Measurements from ENCODE around the gene TRIM72.
"Not testable (repeated sequence)": the region's sequence is repeated elsewhere in the genome, so short reads cannot be mapped to it uniquely, and the experiment has no call there.

The TRIM72 gene

DNA sequence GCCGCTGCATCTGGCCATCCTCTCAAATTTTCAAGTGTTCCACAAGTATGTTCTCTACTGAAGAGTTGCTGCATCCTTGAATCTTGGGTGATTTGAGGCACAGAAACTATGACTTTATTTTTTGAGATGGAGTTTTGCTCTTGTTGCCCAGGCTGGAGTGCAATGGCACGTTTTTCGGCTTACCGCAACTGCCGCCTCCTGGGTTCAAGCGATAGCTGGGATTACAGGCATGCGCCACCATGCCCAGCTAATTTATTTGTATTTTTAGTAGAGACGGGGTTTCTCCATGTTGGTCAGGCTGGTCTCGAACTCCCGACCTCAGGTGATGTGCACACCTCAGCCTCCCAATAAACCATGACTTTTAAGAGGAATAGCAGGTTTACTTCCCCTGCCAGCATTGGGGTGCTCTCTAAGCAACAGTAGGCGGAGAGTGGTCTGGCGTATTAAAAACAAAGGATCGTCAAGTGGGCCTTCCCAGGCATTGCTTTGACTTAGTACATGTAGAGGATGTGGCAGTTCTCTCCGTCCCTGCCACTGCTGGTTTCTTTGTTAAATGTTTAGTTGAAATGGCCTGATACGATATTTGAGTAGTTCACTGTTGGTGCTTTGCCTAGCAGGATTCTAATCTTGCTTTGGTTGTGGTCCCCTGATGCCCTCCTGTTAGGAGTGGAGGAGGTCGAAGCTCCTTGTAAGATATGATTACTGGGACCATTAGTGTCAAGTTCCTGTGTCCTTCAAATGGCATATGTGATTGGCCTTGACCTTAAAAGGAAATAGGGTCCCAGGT, 20.9 kb upstream of the TRIM72 start:
- in situ Hi-C loops (cut with HindIII; ENCODE audit: low pct_ligation_motif_present, low sequenced_read_pairs) = loop anchor here (25.0 kb wide), 1 partner anchor 269 kb away; the partner anchor contains the start of genes ARMC5 and TGFB1I1
- DNase-seq = no peak
- Histone ChIP-seq H3K36me3 (replicated peaks) (peaks cover 91% of the 10 kb centered on the region), H3K27ac (no peak overlapping the region), H3K27me3 (replicated peaks) (no peaks in the 10 kb centered on the region), H3K4me3 (ENCODE audit: low read depth, low read length) (no peak overlapping the region)
- TF ChIP-seq, protein P1, sequence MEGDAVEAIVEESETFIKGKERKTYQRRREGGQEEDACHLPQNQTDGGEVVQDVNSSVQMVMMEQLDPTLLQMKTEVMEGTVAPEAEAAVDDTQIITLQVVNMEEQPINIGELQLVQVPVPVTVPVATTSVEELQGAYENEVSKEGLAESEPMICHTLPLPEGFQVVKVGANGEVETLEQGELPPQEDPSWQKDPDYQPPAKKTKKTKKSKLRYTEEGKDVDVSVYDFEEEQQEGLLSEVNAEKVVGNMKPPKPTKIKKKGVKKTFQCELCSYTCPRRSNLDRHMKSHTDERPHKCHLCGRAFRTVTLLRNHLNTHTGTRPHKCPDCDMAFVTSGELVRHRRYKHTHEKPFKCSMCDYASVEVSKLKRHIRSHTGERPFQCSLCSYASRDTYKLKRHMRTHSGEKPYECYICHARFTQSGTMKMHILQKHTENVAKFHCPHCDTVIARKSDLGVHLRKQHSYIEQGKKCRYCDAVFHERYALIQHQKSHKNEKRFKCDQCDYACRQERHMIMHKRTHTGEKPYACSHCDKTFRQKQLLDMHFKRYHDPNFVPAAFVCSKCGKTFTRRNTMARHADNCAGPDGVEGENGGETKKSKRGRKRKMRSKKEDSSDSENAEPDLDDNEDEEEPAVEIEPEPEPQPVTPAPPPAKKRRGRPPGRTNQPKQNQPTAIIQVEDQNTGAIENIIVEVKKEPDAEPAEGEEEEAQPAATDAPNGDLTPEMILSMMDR (IDR thresholded peaks at IDR 0.05; ENCODE audit: low read depth, low read length, missing control alignments) = no peak

- Histone ChIP-seq H3K36me3 (replicated peaks) (peaks cover 85% of the 10 kb centered on the region), H3K27ac (no peak overlapping the region), H3K4me3 (ENCODE audit: low read depth, low read length) (no peak overlapping the region), H3K27me3 (replicated peaks) (no peaks in the 10 kb centered on the region)
- TF ChIP-seq, protein P1 (IDR thresholded peaks at IDR 0.05; ENCODE audit: low read depth, low read length, missing control alignments) = no peak
- in situ Hi-C loops (cut with HindIII; ENCODE audit: low pct_ligation_motif_present, low sequenced_read_pairs) = loop anchor here (25.0 kb wide), 1 partner anchor 268 kb away; the partner anchor contains the start of genes ARMC5 and TGFB1I1
- DNase-seq = no peak
Measured at GRCh38 chr16:31193874-31194273, 20.0 kb upstream of the TRIM72 start.

DNA sequence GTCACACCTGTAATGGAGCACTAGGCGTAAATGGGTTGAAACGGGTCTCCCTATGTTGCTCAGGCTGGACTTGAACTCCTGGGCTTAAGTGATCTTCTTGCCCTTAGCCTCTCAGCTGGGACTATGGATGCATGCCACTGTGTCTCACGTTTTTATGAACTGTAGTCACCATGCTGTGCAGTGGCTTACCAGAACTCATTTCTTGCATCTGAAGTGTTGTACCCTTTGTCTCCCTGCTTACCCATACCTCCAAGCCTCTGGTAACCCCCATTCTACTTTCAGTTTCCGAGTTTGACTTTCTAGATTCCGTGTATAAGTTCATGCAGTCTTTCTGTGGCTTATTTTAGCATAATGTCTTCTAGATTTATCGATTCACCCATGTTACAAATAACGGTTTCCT, 19.0 kb upstream of the TRIM72 start:
- Histone ChIP-seq H3K4me3 (ENCODE audit: low read depth, low read length) (no peak overlapping the region), H3K27me3 (replicated peaks) (no peaks in the 10 kb centered on the region), H3K27ac (no peak overlapping the region), H3K36me3 (replicated peaks) (peaks cover 77% of the 10 kb centered on the region)
- in situ Hi-C loops (cut with HindIII; ENCODE audit: low pct_ligation_motif_present, low sequenced_read_pairs) = loop anchor here (25.0 kb wide), 1 partner anchor 267 kb away; the partner anchor contains the start of genes ARMC5 and TGFB1I1
- DNase-seq = no peak
- TF ChIP-seq, protein P1 (IDR thresholded peaks at IDR 0.05; ENCODE audit: low read depth, low read length, missing control alignments) = no peak

GRCh38 chr16:31195861-31196260, 18.1 kb upstream of the TRIM72 start:
- H3K36me3 ChIP-seq (replicated peaks) = peaks cover 68% of the 10 kb centered on the region
- not testable (repeated sequence) for H3K4me3 ChIP-seq (ENCODE audit: low read depth, low read length); H3K27me3 ChIP-seq (replicated peaks); DNase-seq; H3K27ac ChIP-seq
- in situ Hi-C loops (cut with HindIII; ENCODE audit: low pct_ligation_motif_present, low sequenced_read_pairs) = loop anchor here (25.0 kb wide), 1 partner anchor 266 kb away; the partner anchor contains the start of genes ARMC5 and TGFB1I1

DNA sequence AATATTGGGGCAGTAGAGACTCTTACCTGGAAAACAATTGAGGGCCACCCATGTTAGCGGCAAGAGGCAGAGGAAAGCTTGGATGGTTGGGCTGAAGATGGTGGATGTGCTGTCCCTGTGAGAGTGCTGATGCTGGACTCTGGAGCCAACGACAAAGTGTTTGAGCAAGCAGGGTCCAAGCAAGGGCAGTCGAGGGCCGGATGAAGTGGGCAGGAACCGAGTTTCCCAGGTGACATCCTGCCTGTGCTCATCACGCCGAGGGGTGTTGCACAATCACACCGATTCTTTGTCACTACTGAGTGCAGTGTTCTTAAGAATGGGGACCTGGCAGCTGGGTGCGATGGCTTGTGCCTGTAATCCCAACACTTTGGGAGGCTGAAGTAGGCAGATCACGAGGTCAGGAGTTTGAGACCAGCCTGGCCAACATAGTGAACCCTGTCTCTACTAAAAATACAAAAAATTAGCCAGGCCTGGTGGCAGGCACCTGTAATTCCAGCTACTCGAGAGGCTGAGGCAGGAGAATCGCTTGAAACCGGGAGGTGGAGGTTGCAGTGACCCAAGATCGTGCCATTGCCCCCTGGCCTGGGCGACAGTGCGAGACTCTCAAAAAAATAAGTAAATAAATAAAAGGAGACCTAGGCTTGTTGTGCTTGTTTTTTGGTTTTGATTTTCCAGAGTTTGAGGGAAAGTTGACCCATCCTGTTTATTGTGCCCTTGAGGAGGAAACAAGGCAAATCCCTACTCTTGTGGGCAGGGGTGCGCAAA, 17.4 kb upstream of the TRIM72 start:
- H3K36me3 ChIP-seq (replicated peaks) = peaks cover 61% of the 10 kb centered on the region
- no peak overlapping the region for H3K27ac ChIP-seq
- in situ Hi-C loops (cut with HindIII; ENCODE audit: low pct_ligation_motif_present, low sequenced_read_pairs) = loop anchor here (25.0 kb wide), 1 partner anchor 266 kb away; the partner anchor contains the start of genes ARMC5 and TGFB1I1

More for the DNA sequence above, 17.4 kb upstream of the TRIM72 start:
- TF ChIP-seq, protein P1 (IDR thresholded peaks at IDR 0.05; ENCODE audit: low read depth, low read length, missing control alignments) = no peak
- Histone ChIP-seq H3K4me3 (ENCODE audit: low read depth, low read length) (no peak overlapping the region), H3K27me3 (replicated peaks) (no peaks in the 10 kb centered on the region)
- no peak for DNase-seq

Measured in brain microvascular endothelial cell (primary cell).